Choroid plexus epithelial cell (primary cell): ENCODE measurements around the gene RRH.
A peak's percentile ranks its signal among the peaks of the same experiment; 100 is the strongest.
"Not testable (repeated sequence)": the region's sequence is repeated elsewhere in the genome, so short reads cannot be mapped to it uniquely, and the experiment has no call there.

Experiments used
- DNase-seq: peaks from one replicate; pipeline ENCODE4 v3.0.0-alpha.2; 2010; ENCODE audit warnings: low read depth
- H3K4me3 ChIP-seq: 2 replicates; pipeline ENCODE4 v1.5.1; 2011; ENCODE audit warnings: low read depth, mild to moderate bottlenecking, control low read depth, low read length, moderate library complexity
- CTCF ChIP-seq: conservative IDR thresholded peaks from 2 replicates; pipeline ENCODE4 v1.5.1; 2011; ENCODE audit warnings: low read depth, mild to moderate bottlenecking, control low read depth, inconsistent platforms, low read length, moderate library complexity

Gene RRH

GRCh38 chr4:109827672-109828071, at the start of gene RRH:
RRH (plus strand) TSS chr4:109827972; CDS start chr4:109828028, 56 bp downstream.
- H3K4me3 ChIP-seq: no peak within 1 kb of the TSS
- no peak for TF ChIP-seq CTCF
- DNase-seq: no peak

GRCh38 chr4:109782092-109782491, 45.7 kb upstream of the RRH start:
- DNase-seq, H3K4me3 ChIP-seq: not testable (repeated sequence)

- no peak overlapping the region for H3K4me3 ChIP-seq
- no peak for DNase-seq
- no peak for TF ChIP-seq CTCF
Observed at GRCh38 chr4:109786846-109787245, 40.9 kb upstream of the RRH start.

- no peak for DNase-seq
- H3K4me3 ChIP-seq: no peak overlapping the region
- no peak for TF ChIP-seq CTCF
Observed at GRCh38 chr4:109787807-109788206, 40.0 kb upstream of the RRH start.

- TF ChIP-seq CTCF: no peak
- no peak overlapping the region for H3K4me3 ChIP-seq
- DNase-seq: no peak
Observed at GRCh38 chr4:109795059-109795458, 32.7 kb upstream of the RRH start.

GRCh38 chr4:109798866-109799265, 28.9 kb upstream of the RRH start:
- no peak for DNase-seq
- no peak overlapping the region for H3K4me3 ChIP-seq
- peak; percentile 4 for TF ChIP-seq CTCF

GRCh38 chr4:109801099-109801789, 26.5 kb upstream of the RRH start:
- peak overlapping the region; percentile 52 for H3K4me3 ChIP-seq

More at GRCh38 chr4:109801099-109801789, 26.5 kb upstream of the RRH start:
- TF ChIP-seq CTCF: no peak
- peak; percentile 26 for DNase-seq
